ENCODE data around the gene BTLA. TPM values are rescaled to one million over a fixed set of nuclear protein-coding genes. Genes with fewer than 3 reads are reported as not detected.

Gene BTLA
- total RNA-seq, 4 donors from 2014 or later, result 0.32 to 1.7 (median 0.73) TPM

DNA sequence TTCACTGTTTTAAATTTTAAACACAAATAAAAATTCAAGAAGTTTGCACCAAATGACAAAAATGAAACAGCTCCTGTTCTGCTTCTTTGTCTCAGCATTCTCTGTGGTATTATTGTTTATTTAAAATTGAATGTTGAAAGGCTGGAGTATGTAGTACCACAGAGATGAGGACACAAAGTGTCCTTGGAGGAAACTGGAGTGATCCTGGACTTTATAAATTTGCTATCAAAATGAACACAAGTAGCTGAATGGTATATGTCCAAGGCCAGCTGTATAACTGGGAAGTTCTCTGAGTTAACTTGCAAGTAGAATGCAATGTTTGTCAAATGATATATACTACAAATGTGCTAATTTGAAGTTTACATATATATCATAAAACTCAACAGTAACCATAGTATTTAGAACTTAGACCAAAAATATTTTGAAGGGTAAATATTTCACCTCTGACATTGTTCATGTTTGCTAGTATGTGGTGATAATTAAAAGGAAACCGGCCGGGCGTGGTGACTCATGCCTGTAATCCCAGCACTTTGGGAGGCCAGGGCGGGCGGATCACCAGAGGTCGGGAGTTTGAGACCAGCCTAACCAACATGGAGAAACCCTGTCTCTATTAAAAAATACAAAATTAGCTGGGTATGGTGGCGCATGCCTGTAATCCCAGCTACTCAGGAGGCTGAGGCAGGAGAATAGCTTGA is 12.3 kb downstream of the BTLA start:
- no peak for ATAC-seq (ENCODE audit: low FRiP score)
- DNase-seq (ENCODE audit: low spot score), result no peak
- TF ChIP-seq, protein P1, sequence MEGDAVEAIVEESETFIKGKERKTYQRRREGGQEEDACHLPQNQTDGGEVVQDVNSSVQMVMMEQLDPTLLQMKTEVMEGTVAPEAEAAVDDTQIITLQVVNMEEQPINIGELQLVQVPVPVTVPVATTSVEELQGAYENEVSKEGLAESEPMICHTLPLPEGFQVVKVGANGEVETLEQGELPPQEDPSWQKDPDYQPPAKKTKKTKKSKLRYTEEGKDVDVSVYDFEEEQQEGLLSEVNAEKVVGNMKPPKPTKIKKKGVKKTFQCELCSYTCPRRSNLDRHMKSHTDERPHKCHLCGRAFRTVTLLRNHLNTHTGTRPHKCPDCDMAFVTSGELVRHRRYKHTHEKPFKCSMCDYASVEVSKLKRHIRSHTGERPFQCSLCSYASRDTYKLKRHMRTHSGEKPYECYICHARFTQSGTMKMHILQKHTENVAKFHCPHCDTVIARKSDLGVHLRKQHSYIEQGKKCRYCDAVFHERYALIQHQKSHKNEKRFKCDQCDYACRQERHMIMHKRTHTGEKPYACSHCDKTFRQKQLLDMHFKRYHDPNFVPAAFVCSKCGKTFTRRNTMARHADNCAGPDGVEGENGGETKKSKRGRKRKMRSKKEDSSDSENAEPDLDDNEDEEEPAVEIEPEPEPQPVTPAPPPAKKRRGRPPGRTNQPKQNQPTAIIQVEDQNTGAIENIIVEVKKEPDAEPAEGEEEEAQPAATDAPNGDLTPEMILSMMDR (IDR thresholded peaks at IDR 0.05), result no peak

DNA sequence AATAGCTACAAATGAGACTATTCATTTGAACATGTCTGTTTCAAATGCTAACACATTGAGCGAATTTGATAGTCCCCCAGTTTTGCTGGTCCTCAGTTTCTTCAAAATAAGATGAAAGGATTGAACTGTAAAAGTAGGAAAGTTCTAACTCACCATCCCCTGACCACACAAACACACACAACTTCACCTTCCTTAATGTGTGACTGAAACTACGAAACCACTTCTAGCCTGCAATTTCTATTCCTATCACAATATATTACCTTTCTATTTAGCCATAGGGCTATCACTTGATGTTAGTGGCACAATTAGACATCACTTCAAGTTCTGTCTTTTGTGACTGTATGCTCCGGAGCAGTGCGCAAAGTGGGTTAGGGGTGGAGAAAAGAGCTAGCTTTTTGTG is 14.9 kb downstream of the BTLA start:
- TF ChIP-seq, protein P1 (IDR thresholded peaks at IDR 0.05), result no peak
- DNase-seq (ENCODE audit: low spot score) (no peak), ATAC-seq (ENCODE audit: low FRiP score) (no peak)

DNA sequence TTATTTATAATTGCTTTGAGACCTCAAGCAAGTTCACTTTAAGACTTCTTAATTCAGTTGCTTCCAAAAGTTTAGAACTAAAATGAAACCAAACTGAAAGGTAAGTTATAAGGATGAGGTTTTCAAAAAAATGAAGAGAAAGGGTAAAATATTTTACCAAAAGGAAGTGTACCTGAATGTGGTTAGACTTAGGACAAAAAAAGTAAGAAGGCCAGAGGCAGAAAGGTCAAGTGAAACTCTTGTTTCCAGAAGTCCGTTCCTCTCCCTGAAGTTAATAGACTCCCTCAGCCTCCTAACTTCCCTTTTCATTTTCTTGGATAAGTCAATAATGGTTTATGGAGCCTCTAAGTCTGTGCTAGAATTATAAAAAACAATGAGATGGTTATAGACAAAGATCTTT is 16.6 kb downstream of the BTLA start:
- DNase-seq (ENCODE audit: low spot score), result no peak
- no peak for ATAC-seq (ENCODE audit: low FRiP score)
- TF ChIP-seq, protein P1 (IDR thresholded peaks at IDR 0.05), result no peak

DNA sequence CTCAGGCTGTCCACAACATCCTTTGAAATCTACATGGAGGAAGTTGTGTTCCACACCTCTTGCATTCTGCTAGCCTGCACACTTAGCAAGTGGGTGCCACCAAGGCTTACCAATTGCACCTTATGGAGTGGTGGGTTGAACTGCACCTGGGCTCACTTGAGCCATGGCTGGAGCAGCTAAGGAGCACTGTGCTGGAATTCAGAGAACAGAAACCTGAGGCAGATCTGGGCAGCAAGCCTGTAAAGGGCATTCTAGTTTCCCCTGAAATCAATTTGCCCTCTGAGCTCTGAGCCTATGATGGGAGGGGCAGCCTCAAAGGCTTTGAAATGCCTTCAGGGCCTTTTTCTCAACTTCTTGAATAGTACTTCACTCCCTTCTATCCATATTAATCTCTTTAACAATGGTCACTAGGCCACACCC is 18.0 kb downstream of the BTLA start:
- TF ChIP-seq, protein P1 (IDR thresholded peaks at IDR 0.05), result no peak
- no peak for DNase-seq (ENCODE audit: low spot score)
- no peak for ATAC-seq (ENCODE audit: low FRiP score)

DNA sequence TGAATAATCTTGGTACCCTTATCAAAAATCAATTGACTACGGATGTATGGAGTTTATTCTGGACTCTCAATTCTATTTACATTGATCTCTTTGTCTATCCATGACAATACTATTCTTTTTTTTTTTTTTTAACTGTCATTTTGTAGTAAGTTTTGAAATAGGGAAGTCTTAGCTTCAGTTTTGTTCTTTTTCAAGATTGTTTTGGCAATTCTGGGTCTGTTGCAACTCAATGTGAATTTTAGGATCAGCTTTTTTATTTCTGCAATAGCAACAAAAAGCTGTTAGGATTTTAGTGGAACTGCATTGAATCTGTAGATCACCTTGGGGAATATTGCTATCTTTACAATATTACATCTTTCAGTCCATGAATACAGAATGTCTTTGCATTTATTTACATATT is 21.4 kb downstream of the BTLA start:
- TF ChIP-seq, protein P1 (IDR thresholded peaks at IDR 0.05), result no peak
- no peak for DNase-seq (ENCODE audit: low spot score)
- ATAC-seq (ENCODE audit: low FRiP score), result no peak

DNA sequence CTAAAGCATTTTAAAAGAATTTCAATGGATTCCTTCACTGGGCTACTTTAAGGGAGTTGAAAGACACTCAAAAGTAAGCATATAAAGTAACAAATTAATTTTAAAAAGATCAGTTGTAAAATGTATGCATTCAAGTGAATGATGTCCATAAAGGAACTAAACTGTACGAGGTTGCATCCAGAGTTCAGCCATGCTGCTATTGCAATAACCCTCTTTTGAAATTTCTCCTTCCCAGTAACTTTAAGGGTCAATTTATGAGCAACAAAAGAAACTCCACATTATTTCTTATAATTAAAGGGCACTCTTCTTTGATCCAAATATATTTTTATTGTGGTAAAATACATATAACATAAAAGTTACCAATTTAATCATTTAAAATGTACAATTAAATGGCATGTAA is 22.9 kb downstream of the BTLA start:
- TF ChIP-seq, protein P1 (IDR thresholded peaks at IDR 0.05), result no peak
- DNase-seq (ENCODE audit: low spot score) (no peak), ATAC-seq (ENCODE audit: low FRiP score) (no peak)

DNA sequence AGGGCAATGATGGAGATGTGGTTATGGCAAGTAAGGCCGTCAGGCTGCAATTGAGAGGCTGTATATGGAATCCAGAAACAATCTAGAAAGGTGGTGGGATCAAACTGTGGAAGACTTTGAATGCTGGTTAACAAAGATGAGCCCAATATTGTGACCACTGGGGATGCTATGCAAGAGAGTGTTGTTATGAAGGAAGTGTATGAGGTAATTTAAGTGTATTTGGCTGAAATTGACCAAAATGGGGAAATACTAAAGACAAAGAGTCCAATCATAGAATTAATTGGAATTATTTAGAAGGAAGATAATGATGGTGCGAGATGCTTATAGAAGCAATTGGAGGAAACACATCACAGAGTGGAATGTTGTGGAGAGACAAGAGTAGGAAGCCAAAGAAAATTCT is 24.5 kb downstream of the BTLA start:
- DNase-seq (ENCODE audit: low spot score) (no peak), ATAC-seq (ENCODE audit: low FRiP score) (no peak)
- TF ChIP-seq, protein P1 (IDR thresholded peaks at IDR 0.05), result no peak

All from omental fat pad (tissue), 4 donors.